GM23338 (cell line): ENCODE data around the gene EEIG2. TPM values are rescaled to one million over a fixed set of nuclear protein-coding genes. Genes with fewer than 3 reads are reported as not detected.

Experiments
- ATAC-seq: fragments of 200-7000 bp; cut with Tn5 transposase; 3 replicates; pipeline ENCODE4 v1.9.1; 2020
- DNase-seq: peaks from one replicate; pipeline ENCODE4 v3.0.0-alpha.2; 2015; ENCODE audit warnings: low spot score
- H2AFZ ChIP-seq: fragments of 200-600 bp; sonication (generic); 2 replicates; pipeline ENCODE4 v1.8.0; 2016; ENCODE audit warnings: antibody characterized with exemption, mild to moderate bottlenecking, moderate library complexity
- H3F3A ChIP-seq: fragments of 200-600 bp; sonication (generic); replicated peaks from 2 replicates; pipeline ENCODE4 v1.8.0; 2017; ENCODE audit warnings: antibody characterized with exemption, mixed run types, low read depth
- H3K27ac ChIP-seq: fragments of 200-600 bp; sonication (generic); 2 replicates; pipeline ENCODE4 v1.6.1; 2016; ENCODE audit warnings: low read depth
- H3K27me3 ChIP-seq: fragments of 200-600 bp; sonication (generic); 2 replicates; pipeline ENCODE4 v1.8.0; 2016; ENCODE audit warnings: mild to moderate bottlenecking, mixed run types, moderate library complexity; ENCODE audit not compliant: insufficient read depth
- H3K36me3 ChIP-seq: fragments of 200-600 bp; sonication (generic); 2 replicates; pipeline ENCODE4 v1.8.0; 2016; ENCODE audit warnings: mild to moderate bottlenecking; ENCODE audit not compliant: insufficient read depth
- H3K4me1 ChIP-seq: fragments of 200-600 bp; sonication (generic); 2 replicates; pipeline ENCODE4 v1.8.0; 2016; ENCODE audit warnings: mild to moderate bottlenecking, moderate library complexity; ENCODE audit not compliant: insufficient read depth
- H3K4me2 ChIP-seq: fragments of 200-600 bp; sonication (generic); 2 replicates; pipeline ENCODE4 v1.7.1; 2017; ENCODE audit warnings: mixed run types
- H3K4me3 ChIP-seq: fragments of 200-600 bp; sonication (generic); 2 replicates; pipeline ENCODE4 v1.6.1; 2016; ENCODE audit warnings: mixed run types
- H3K79me2 ChIP-seq: fragments of 200-600 bp; sonication (generic); replicated peaks from 2 replicates; pipeline ENCODE4 v1.8.0; 2017; ENCODE audit warnings: mild to moderate bottlenecking; ENCODE audit not compliant: insufficient read depth
- H3K9me2 ChIP-seq: fragments of 200-600 bp; sonication (generic); 2 replicates; pipeline ENCODE4 v1.8.0; 2017; ENCODE audit not compliant: insufficient read depth
- H4K20me1 ChIP-seq: fragments of 200-600 bp; sonication (generic); replicated peaks from 2 replicates; pipeline ENCODE4 v1.8.0; 2017; ENCODE audit warnings: mild to moderate bottlenecking; ENCODE audit not compliant: insufficient read depth
- H3K27ac Mint-ChIP-seq: 2 replicates; pipeline ENCODE4 v1.8.0; 2020; ENCODE audit warnings: inconsistent platforms, mild to moderate bottlenecking, moderate library complexity, mixed read lengths
- H3K27me3 Mint-ChIP-seq: 3 replicates; pipeline ENCODE4 v1.8.0; 2022; ENCODE audit warnings: low read depth, mild to moderate bottlenecking, moderate library complexity, mixed read lengths, inconsistent platforms; ENCODE audit not compliant: insufficient read depth, poor library complexity
- H3K36me3 Mint-ChIP-seq: 3 replicates; pipeline ENCODE4 v1.8.0; 2021; ENCODE audit warnings: low read depth, mild to moderate bottlenecking, inconsistent platforms, moderate library complexity, mixed read lengths
- H3K4me1 Mint-ChIP-seq: 3 replicates; pipeline ENCODE4 v1.8.0; 2020; ENCODE audit warnings: mild to moderate bottlenecking, inconsistent platforms, mixed read lengths
- H3K4me3 Mint-ChIP-seq: 3 replicates; pipeline ENCODE4 v1.8.0; 2021; ENCODE audit warnings: moderate library complexity, mild to moderate bottlenecking, inconsistent platforms, mixed read lengths
- H3K9me3 Mint-ChIP-seq: 3 replicates; pipeline ENCODE4 v1.8.0; 2020; ENCODE audit warnings: moderate library complexity, mild to moderate bottlenecking, inconsistent platforms, mixed read lengths
- CREB1 ChIP-seq: fragments of 250-450 bp; sonication (Bioruptor Pico); IDR thresholded peaks from 2 replicates; pipeline ENCODE4 v1.5.0; 2020; ENCODE audit warnings: low read depth, mild to moderate bottlenecking, moderate library complexity
- CTCF ChIP-seq, 2 experiments: fragments of 200-600 bp in 1 of 2; sonication (generic) in 1 of 2; conservative IDR thresholded peaks; 2 replicates each; pipeline versions ENCODE4 v1.5.1 to v1.6.1; 2016 to 2017; ENCODE audit warnings: antibody characterized with exemption in 2 of 2, low read depth in 2 of 2, mild to moderate bottlenecking in 2 of 2, moderate library complexity in 1 of 2
- ETS1 ChIP-seq: IDR thresholded peaks from 2 replicates; pipeline ENCODE4 v1.6.1; 2016; ENCODE audit warnings: antibody characterized with exemption
- EZH2 ChIP-seq: fragments of 200-600 bp; sonication (generic); IDR thresholded peaks from one replicate; pipeline ENCODE4 v1.8.0; 2017; ENCODE audit warnings: antibody characterized with exemption, mild to moderate bottlenecking, low read depth; ENCODE audit not compliant: unreplicated experiment
- EZH2phosphoT487 ChIP-seq: fragments of 200-600 bp; sonication (generic); IDR thresholded peaks from one replicate; pipeline ENCODE4 v1.8.1; 2018; ENCODE audit warnings: antibody characterized with exemption; ENCODE audit not compliant: unreplicated experiment
- JUNB ChIP-seq: IDR thresholded peaks from one replicate; pipeline ENCODE4 v1.6.1; 2016; ENCODE audit warnings: antibody characterized with exemption; ENCODE audit not compliant: unreplicated experiment
- NANOG ChIP-seq: IDR thresholded peaks from 2 replicates; pipeline ENCODE4 v1.6.1; 2016; ENCODE audit warnings: antibody characterized with exemption, borderline replicate concordance
- POLR2AphosphoS5 ChIP-seq: IDR thresholded peaks from 2 replicates; pipeline ENCODE4 v1.6.1; 2016; ENCODE audit warnings: antibody characterized with exemption, low read depth
- STAT1 ChIP-seq: IDR thresholded peaks from one replicate; pipeline ENCODE4 v1.6.1; 2016; ENCODE audit warnings: antibody characterized with exemption; ENCODE audit not compliant: unreplicated experiment
- ZNF114 ChIP-seq: fragments of 250-450 bp; sonication (Bioruptor Pico); IDR thresholded peaks from 2 replicates; pipeline ENCODE4 v1.5.0; 2020; ENCODE audit warnings: mild to moderate bottlenecking, moderate library complexity
- ZNF331 ChIP-seq: fragments of 250-450 bp; sonication (Bioruptor Pico); IDR thresholded peaks from 2 replicates; pipeline ENCODE4 v1.5.0; 2020; ENCODE audit warnings: low read depth, mild to moderate bottlenecking, moderate library complexity
- polyA plus RNA-seq: library from polyadenylated mRNA; unstranded; fragments of >200 nt; fragmentation: Nextera tagmentation; extraction: Ambion mirVana; gene quantifications from 2 replicates; pipeline ENCODE4 v1.2.1, GENCODE V29; 2016
- total RNA-seq: library from RNA; depleted of rRNA; stranded (reverse); fragments of >200 nt; shearing (Covaris generic); gene quantifications from 2 replicates; pipeline ENCODE4 v1.2.3, GENCODE V29; 2014

EEIG2 gene
- total and polyA plus RNA-seq, 2 experiments from 2014 or later: 7.9 to 44.5 TPM

- no peak for TF ChIP-seq CTCF (conservative IDR thresholded peaks at IDR 0.05; ENCODE audit: low read depth in 2 of 2)
These were observed 5.6 kb downstream of the EEIG2 start (continued) for GRCh38 chr1:108565512-108565911.

GRCh38 chr1:108568589-108568988 lies 8.7 kb downstream of the EEIG2 start:
- Histone ChIP-seq H3K27me3 (no peaks in the 10 kb centered on the region), H3K79me2 (peaks cover 94% of the 10 kb centered on the region), H4K20me1 (peaks cover 23% of the 10 kb centered on the region; the same call in 1 of the 2 replicates), H3K36me3 (no peaks in the 10 kb centered on the region; the same call in 1 of the 2 replicates), H3K9me2 (no peaks in the 10 kb centered on the region), H3K27ac (no peak overlapping the region), H3K4me3 (no peak overlapping the region), H3F3A (no peaks in the 10 kb centered on the region), H3K4me1 (peaks cover 8% of the 10 kb centered on the region; the same call in 1 of the 2 replicates), H2AFZ (no peak overlapping the region), H3K4me2 (no peak overlapping the region)
- Mint-ChIP-seq H3K4me3 (no peak overlapping the region), H3K27ac (no peak overlapping the region), H3K9me3 (no peaks in the 10 kb centered on the region), H3K27me3 (no peaks in the 10 kb centered on the region), H3K4me1 (peaks cover 7% of the 10 kb centered on the region; the same call in 2 of the 3 replicates), H3K36me3 (no peaks in the 10 kb centered on the region)
- TF ChIP-seq EZH2 (no peak), EZH2phosphoT487 (no peak), CTCF (conservative IDR thresholded peaks at IDR 0.05; ENCODE audit: low read depth in 2 of 2) (no peak), ZNF114 (no peak), CREB1 (no peak), STAT1 (no peak), POLR2AphosphoS5 (no peak), NANOG (no peak), ZNF331 (CRISPR knock-in tag) (no peak), ETS1 (no peak), JUNB (no peak)
- DNase-seq (no peak), ATAC-seq (no peak)
